ENCODE results near the gene FGFRL1.

FGFRL1 gene

GRCh38 chr4:1023895-1024740, 12.7 kb downstream of the FGFRL1 start:
- H3K4me3 ChIP-seq (ENCODE audit: low read depth, low read length): no peak overlapping the region
- DNase-seq (ENCODE audit: low read depth): no peak
- no peak for TF ChIP-seq CTCF (IDR thresholded peaks at IDR 0.05; ENCODE audit: low read depth, low read length, missing control alignments)

- no peak for TF ChIP-seq CTCF (IDR thresholded peaks at IDR 0.05; ENCODE audit: low read depth, low read length, missing control alignments)
- no peak for DNase-seq (ENCODE audit: low read depth)
- no peak overlapping the region for H3K4me3 ChIP-seq (ENCODE audit: low read depth, low read length)
Observed at GRCh38 chr4:1024882-1025545, 13.6 kb downstream of the FGFRL1 start.

GRCh38 chr4:1026115-1026514, 14.7 kb downstream of the FGFRL1 start:
- no peak for TF ChIP-seq CTCF (IDR thresholded peaks at IDR 0.05; ENCODE audit: low read depth, low read length, missing control alignments)
- no peak overlapping the region for H3K4me3 ChIP-seq (ENCODE audit: low read depth, low read length)
- no peak for DNase-seq (ENCODE audit: low read depth)

GRCh38 chr4:1027219-1027914, 15.9 kb downstream of the FGFRL1 start:
- H3K4me3 ChIP-seq (ENCODE audit: low read depth, low read length): no peak overlapping the region
- no peak for DNase-seq (ENCODE audit: low read depth)
- no peak for TF ChIP-seq CTCF (IDR thresholded peaks at IDR 0.05; ENCODE audit: low read depth, low read length, missing control alignments)

GRCh38 chr4:1027915-1028238, 16.5 kb downstream of the FGFRL1 start:
- H3K4me3 ChIP-seq (ENCODE audit: low read depth, low read length): no peak overlapping the region

More at GRCh38 chr4:1027915-1028238, 16.5 kb downstream of the FGFRL1 start:
- TF ChIP-seq CTCF (IDR thresholded peaks at IDR 0.05; ENCODE audit: low read depth, low read length, missing control alignments): no peak
- DNase-seq (ENCODE audit: low read depth): no peak
